GM18870 (cell line): ENCODE results near the gene SPON2.

Experiments used
- ATAC-seq: cut with Tn5 transposase; IDR thresholded peaks from one replicate; pipeline ENCODE4 v1.9.1; 2021; ENCODE audit warnings: moderate library complexity; ENCODE audit not compliant: unreplicated experiment

The SPON2 gene

DNA sequence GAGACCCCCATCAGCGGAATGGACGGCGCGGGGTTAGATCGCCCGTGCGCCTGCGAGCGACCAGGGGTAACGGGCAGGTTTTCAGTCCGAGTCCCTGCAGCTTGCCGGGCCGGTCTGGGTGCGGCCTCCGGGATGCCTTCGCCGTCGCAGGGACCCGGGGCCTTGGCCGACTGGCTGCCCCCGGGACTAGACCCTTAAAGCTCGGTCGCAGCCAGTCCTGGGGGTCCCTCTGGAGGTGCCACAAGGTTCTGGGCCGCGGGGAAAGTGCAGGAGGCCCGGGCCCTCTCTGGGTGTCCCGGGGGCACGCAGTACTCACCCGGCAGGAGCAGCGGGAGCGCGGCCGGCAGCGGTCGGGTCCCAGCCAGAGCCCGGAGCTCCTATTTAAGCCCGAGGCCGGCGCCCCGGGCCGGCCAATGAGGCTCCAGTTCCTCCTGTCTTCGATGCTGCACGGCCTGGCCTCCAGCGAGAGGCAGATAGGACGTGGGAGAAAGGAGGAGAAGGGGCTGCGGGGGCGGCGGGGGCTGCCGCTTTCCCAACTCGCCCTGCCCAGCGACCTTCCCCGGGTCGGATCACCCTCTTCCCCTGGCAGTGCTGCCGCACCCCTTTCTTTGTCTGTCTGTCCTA lies at the start of gene SPON2:
TSS of gene SPON2 (minus strand) at position 356 of the 624 bp plus-strand sequence.
- ATAC-seq = no peak

DNA sequence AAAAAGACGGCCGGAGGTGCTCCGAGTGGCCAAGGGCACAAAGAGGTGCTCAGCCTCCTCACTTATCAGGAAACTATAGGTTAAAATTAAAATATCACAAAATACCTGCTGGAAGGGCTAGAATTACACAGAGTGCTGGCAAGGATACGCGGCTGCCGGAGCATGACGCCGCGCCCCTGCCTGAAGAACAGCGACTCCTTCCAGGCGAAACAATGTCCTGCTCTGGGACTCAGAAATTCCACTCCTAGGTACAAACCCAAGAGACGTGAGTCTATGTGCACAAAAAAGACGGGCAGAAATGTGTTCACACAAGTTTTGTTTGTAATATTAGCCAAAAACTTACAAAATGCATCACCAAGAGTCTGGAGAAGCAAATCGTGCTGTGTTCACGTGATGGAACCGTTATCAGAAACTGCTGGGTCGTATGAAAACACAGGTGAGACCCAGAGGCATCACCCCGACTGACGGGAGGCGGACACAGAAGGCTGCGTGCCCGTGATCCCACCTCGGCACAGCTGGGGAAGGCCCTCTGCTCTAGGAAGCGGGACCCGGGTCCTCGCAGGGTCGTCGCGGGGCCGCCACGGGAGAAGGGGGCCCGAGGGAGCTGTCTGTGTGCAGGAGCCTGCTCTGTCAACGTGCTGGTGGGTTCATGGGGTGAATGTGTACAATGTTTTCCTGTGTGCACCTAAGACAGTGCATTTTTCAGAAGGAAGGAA lies 48.9 kb upstream of the SPON2 start:
- ATAC-seq = no peak

DNA sequence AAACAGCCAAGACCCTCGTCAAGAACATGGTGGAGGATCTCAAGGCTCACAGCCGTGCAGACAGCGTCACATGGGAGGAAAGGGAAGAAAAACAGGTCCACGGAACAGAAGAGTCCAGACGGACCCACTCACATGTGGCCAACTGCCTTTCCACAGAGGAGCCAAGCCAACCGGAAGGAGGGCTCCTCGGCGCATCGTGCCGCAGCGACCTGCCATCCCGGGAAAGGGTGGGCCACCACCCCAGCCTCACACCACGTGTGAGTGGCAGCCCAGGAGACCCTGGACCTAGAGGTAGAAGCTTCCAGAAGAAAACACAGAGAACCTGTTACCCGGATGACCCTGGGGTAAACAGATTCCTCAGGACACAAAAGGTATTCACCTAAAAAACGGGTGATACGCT lies 48.2 kb upstream of the SPON2 start:
- no peak for ATAC-seq

DNA sequence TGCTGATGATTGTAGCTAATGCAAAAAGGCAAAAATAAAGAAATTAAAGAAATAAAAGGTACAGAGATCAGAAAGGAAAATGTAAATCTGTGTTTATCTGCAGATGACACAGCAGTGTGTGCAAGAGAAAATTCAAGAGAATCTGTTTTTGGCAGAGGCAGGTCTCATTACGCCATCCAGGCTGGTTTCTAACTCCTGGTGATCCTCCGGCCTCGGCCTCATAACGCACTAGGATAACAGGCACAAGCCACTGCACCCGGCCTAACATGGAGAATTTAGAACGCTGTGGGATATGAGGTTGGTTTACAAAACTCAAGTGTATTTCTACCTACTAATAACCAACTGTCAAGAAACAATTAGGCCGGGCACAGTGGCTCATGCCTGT lies 47.2 kb upstream of the SPON2 start:
- ATAC-seq = no peak

DNA sequence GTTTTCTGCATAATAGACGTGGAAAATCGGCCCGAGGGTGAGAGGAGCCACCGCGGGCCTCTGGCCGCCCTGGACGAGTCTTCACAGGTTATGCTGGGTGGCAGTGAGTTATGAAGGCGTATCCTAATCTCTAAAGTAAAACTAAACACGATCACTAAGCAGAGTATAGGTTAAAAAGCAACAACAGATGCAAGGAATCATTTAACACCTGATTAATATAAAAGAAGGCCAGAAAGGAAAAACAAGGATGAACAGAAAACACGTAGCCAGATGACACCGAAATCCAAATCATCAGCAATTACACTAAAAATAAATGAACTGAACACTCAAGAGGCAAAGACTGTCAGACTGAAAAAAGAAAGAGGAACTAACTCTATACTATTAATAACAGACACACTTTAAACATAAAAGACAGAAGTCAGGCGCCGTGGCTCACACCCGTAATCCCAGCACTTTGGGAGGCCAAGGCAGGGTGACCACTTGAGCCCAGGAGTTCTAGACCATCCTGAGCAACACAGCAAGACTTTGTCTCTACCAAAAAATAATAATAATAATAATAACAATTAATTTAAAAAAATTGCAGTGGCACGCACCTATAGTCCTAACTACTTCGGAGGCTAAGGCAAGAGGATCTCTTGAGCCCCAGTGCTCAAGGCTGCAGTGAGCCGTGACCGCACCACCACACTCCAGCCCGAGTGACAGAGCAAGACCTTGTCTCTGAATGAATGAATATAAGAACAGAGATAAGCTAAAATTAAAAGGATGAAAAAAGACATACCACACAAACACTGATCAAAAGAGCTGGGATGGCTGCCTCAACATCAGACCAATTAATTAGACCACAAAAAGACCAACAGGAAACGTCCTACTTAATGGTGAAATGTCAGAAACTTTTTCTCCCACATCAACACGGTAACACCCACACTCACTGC lies 46.5 kb upstream of the SPON2 start:
- peak; percentile 75 for ATAC-seq

DNA sequence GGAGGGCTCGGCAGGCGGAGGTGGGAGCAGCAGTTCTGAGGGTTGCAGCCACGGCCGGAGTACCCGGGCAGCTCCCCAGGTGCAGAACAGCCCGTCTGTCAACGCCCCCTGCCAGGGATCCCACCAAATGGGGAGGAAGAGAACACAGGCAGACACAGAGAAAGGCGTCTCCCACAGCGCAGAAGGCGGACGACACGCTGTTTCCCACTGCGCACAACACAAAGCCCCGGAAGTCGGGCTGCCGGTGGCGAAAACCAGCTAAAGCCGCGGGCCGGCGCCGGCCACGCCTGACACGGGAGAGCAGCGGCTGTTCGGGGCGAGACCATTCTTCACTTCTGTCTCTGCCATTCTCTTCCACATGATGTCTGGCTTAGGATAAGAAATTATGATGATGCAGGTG lies 45.0 kb upstream of the SPON2 start:
- no peak for ATAC-seq

DNA sequence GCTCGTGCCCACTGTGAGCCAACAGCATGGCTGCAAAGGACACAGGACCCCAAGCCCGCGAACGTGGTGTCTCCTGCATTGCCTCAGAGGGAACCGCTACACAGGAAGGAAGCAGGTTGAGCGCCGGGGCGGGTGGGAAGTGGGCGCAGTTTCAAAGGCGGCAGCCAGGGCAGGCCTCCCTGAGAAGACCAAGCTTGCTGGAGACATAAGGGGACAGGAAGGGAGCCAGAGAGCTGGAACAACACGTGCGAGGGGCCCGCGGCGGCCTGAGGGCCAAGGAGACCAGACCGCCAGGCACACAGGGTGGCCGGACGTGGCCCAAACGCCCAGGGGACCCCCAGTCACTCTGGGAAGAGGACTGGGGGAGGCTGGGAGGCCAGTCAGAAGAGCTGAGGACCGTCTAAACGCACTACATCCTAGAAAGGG lies 44.5 kb upstream of the SPON2 start:
- no peak for ATAC-seq

DNA sequence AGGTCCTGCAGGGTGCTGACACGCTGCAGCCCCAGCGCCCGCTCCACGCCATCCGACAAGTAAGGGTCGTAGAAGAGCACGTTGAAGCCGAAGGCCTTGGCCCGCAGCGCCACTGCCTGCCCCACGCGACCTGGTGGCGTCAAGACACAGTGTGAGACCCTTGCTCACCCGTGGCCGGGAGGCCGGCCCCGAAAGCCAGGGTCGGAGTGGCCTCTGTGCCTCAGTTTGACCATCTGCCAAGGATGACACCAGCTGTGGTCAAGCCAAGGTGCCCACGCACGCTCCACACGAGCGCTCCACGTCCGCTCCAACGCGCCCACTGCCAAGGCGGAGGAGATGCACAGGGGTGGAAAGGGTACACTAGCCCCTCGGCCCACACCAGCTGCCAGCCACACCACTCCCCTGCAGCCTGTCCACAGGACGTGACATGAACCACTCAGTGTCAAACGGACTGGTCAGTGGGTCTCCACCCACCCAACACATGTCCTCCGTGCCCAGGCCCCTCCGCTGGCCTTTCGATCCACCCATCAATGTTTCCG lies 43.8 kb upstream of the SPON2 start:
- ATAC-seq = no peak

DNA sequence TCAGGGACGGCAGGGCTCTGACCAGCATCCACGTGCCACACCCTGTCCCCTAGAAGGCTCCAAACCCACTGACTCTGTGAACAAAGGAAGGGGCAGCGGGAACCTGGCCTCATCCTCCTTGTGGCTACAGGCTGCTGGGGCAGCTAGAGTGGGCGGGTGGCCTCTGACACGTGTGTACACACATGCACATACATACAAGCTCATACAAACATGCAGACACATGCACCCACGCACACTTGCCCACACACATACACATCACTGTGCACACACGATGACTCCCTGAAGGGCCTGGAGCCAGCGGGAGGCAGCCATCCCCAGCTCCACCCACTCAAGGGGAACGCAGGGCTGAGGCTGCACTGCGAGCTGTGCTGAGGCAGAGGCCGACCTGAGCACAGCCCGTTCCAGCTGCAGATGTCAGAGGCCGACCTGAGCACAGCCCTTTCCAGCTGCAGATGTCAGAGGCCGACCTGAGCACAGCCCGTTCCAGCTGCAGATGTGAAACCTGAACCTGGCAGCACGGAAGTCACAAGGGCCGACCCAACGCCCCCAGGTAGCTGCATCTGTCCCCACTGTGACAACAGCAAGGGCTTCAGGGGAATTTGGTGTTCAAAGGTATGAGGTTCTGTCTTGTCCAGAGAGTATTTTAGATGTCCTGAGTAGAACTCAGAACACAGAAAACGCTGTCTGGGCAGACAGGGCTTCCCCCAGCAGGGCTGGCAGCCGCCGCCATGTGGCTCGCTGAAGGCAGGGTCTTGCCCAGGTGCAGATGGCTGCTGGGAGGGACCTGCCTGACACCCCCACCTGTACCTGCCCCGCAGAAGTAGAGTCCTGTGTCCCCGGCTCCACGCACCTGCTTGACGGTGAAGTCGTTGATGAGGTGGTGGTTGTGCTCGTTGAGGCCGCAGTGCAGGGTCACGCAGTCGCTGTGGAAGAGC lies 43.0 kb upstream of the SPON2 start:
- ATAC-seq = no peak

DNA sequence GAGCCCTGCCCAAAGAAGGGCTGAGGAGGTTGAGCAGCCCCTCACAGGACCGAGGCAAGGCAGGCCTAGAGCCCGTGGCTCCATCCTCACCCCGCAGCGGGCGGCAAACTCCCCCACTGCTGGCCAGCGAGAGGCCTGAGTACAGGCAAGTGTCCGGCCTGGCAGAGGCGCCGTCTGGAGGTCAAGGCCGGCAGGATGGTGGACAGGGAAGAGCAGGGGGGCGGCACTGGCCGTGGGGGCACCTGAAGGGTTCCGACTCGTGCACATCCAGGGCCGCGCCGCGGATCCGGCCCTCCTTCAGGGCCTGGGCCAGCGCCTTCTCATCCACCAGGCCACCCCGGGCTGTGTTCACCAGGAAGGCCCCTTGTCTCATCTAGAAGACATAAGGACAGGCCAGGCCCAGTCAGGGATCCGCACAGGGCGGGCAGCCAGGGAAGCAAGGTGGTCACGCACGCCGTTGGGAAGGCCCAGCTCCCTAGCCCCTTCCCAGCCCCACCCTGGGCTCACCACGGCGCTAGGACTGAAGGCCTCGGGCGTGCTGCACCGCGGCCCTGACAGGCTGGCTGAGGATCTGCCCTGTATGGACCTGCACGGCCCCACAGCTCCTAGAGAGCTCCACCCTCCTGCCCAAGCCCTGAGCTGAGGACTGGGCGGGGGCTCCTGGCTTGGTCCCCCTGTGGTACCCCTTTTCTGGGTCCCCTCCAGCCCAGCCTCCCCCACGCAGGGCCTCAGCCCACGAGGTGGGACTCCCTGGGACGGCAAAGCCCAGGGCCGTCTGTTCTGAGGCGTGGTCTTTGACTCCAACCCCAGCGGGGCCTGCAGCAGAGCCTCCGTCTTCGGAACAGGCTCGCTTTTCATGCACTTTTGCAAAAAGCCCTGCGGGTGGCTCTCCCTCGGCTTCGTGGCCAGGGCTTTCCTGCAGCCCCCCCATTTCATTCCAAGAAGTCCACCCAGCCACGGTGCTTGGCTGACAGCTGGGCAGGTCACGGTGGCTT lies 42.0 kb upstream of the SPON2 start:
- no peak for ATAC-seq

DNA sequence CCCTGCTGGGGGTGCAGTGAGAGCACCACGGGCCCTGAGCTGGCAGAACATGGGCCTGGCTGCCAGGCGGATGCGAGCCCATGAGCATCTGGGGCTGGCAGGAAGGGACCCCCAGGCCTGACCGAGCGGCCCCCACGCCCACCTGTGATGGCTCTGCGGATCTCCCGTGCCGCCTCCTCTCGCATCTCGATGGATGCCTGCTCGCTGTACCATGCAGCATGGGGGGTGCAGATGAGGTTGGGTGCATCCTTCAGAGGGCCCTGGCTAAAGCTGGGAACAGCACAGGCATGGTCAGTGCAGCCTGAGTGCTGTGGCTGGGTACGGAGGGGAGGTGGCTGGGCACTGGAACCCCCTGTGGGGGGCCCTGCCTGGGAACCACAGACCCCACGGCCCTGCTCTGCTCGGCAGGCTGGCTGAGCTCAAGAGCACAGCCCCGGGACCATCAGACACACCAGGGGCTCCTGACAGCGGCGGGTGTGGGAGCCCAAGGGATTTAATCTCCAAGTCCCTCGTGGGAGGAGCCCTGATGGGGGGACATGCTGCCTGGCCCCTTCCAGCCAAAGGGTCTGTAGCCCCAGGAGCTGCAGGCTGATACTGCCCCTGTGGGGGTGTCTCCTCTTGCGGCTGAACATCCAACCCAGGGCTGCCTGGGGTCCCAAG lies 41.1 kb upstream of the SPON2 start:
- ATAC-seq = no peak

DNA sequence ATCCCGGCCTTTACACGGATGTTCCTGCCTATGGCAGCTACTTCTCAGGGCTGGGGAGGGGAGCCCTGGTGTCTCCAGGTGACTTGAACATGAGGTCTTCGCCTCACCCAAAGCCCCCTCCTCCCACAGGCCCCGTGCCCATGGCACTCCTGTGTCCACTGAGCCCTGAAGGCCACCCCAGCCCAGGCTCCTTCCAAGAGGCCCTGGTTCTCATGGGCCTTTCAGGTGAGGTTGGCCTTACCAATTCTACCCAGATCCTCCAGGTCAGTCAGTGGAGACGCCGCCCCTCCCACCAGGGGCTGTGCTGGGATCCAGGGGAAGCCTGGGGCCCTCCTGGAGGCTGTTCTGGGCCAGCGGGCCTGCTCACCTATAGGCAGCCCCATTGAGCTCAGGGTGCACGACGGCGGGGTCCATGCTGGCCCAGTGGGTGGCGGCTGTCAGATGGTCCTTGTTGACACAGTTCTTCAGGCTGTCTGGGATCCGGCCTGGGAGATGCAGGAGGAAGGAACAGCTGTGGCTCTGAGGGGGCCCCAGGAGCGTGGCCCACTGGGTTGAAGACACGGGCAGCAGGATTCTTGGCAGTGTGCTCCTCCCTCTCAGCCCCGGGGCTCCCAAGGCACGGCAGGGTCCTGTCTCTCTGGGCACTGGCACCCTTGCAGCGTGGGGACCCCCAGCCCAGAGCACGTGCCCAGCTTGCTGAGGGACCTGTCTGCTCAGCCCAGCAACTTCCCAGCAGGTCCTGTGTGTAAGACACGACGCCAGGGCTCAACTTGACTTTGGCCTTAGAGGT lies 40.4 kb upstream of the SPON2 start:
- no peak for ATAC-seq

DNA sequence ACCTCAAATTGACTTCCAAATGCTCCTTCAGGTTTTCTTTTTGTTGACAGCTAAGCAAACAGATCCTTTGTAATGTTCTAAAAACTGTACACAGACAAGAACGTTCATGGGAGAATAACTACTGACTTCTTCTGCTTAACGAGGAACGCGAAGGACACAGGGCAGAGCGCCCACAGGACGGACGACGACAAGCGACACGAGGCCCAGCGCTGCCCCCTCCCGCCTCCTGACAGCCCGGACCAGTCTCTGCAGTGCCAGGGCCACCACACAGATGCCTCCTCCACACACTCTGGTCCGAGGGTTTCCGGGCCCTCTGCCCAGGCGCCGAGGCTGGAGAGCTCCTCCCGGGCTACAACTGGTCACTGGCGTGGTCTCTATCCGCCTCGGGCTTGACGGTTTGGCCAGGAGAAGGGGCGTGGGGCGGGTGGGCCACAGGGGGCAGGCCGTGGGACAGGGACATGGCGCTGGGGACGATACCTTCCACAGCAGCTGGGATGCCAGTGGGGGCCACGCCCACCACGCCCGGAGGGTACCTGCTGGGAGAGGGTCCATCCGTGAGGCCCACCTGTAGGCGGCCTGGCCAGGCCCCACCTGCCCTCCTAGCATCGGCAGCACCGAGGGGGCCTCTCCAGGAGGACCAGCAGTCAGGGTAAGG lies 39.6 kb upstream of the SPON2 start:
- no peak for ATAC-seq

DNA sequence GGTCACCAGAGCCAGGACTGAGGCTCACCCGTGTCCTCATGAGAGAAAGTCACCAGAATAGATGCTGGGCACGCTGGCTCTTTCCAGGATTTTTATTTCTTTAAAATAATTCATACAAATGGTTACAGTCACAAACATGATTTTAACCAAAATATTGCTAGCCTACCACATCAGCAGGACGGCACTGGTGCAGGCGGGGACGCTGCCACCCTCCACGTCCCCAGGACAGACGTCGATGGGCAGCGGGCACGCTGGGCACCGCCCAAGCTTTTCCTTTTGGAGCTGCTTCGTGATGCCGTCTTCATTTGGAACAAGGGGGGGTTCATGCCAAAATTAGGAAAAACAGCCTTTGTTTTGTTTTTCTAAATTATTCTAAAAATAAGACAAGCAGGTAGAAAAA lies 39.0 kb upstream of the SPON2 start:
- no peak for ATAC-seq

DNA sequence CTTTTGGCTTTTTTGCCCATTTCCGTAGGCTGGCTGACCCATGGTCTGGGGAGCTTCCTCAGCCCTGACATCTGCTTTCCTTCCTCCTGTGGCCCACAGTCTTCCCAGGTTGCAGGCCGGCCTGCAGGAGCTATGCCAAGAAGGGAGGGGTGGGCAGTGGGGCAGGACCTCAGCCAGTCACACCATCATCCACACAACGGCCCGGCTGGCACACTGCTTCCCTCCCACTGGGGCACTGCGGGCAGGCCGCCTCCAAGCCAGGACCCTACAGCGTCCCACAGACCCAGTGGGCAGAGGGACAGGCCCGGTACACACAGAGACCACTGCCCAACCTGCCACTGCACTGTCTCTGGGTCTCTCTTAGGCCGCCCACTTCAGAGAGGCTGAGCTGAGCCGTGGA lies 38.6 kb upstream of the SPON2 start:
- no peak for ATAC-seq

DNA sequence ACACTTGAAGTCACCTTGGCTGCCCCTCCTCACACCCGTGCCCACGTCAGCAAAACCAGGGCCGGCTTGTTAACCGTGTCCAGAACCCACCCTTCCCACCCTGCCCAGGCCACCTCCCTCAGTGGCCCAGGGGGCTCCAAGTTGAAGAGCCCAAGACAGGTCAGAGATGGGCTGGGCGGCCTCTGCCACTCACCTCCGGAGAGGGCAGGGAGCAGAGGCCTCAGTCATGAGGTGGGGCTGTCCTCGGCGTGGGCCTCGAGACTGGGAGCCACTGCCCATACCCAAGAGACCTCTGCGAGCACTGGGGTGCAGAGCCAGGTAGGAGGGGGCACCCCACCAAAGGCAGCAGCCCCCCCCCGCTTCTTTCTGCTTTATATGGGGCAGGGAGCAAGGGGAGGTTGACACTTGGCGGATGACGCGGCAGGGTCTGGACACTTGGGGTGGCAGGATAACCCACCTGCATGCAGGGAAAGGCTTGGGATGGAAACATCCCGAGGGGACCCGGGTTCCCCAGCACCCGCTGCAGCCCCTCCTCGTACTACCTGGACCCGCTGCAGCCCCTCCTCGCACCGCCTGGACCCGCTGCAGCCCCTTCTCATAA lies 38.0 kb upstream of the SPON2 start:
- ATAC-seq = no peak

DNA sequence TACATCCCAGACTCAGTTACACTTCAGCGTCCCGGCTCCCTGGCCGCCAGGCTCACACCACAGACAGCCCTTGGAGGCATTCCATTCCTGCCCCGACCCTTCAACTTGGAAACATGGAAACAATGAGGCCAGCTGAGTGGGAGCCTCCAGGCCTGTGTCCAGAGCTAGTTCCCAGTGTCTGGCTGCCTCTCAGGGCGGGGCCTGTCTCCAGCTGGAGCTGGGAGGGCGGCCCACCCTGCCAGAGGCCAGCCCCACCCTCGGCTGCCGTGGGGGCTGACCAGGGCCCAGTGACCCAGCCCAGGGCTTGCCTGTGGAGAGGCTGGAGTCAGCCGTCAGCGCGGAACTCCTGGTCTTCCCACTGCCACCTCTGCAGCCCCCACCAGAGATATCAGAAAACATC lies 37.4 kb upstream of the SPON2 start:
- ATAC-seq = no peak
